HG02588 (cell line): ENCODE data around the gene LSG1.

Source experiments
- ATAC-seq: cut with Tn5 transposase; IDR thresholded peaks from one replicate; pipeline ENCODE4 v1.9.1; 2021; ENCODE audit warnings: mild to moderate bottlenecking, moderate library complexity; ENCODE audit not compliant: unreplicated experiment

Gene LSG1

DNA sequence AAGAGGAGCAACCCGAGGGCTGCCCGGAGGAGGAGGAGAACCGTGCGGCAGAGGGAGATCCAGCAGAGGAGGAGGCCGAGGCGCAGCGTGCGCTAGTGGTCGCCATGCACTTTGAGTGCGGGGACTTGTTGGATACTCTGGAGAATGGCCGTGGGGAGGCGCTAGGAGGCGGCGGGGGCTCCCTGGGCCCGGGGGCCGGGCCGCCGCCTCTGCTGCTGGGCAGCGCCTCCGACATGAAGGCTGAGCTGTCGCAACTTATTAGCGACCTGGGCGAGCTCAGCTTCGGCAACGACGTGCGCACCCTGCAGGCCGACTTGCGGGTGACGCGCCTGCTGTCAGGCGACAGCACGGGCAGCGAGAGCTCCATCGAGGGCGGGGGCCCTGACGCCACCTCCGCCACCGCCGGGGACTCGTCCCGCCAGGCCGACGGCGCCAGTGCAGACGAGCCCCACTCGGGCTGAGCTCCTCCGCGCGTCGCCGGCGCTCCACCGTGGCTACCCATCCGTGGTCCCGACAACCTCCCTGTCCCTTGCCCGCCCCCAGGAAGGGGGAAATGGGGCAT lies 15.7 kb upstream of the LSG1 start:
- ATAC-seq: peak; percentile 27

- peak; percentile 2 for ATAC-seq
These were observed 15.0 kb upstream of the LSG1 start for GRCh38 chr3:194686816-194687637.

DNA sequence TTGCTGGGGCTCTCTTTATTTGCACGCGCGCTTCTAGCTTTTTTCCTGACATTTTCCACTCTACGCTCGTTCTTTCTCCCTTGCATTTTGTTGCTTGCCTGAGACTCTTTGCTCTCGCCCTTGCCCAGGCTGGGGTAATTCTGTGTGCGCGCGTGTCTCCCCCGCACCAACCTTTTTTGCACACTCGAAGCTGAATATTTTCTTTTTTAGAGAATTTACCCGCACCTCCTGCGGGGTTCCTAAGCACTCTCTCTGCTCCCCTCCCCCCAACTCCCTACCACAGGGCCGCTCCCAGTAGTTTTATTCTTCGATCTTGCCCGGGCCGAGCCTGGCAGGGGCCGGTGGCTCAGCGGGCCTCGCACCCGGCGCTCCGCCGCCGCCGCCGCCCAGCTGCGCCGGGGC lies 14.4 kb upstream of the LSG1 start:
- ATAC-seq: no peak

DNA sequence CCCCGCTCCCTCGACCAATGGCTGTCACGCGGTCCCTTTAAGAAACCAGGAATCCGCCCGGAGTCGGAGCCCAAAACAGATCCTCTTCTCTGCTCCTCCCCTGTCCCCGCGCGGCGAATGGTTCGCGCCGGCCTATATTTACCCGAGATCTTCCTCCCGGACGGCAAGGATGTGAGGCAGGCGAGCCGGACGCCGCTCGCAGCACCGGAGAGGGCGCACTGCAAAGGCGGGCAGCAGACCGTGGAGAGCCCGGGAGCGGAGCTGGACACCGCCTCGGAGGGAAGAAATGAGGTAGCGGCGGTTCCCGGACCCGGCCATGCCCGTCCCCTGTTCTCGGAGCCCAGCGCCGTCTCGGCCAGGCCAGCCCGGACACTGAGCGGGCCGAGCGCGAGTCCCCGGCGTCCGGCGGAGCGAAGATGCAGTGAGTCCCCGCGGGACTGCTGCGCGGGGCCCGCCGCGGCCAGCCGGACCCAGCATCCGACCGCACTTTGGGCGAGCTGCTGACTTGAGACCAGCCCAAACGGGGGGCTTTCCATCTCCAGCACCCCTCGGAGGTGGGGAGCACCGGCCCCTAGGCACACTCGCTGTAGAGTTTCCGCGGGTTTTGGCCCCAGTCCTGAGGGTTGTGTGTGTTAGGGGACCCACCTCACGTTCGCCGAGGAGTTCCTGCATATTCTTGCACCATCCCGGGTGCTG lies 13.9 kb upstream of the LSG1 start, which contains the start of gene FAM43A:
TSS of gene FAM43A (plus strand) at position 166 of the 696 bp plus-strand sequence. CDS start 944 bp downstream, outside the sequence.
- peak; percentile 46 for ATAC-seq

- no peak for ATAC-seq
These were observed 13.2 kb upstream of the LSG1 start for GRCh38 chr3:194685065-194685717.

- ATAC-seq: no peak
These were observed 11.4 kb upstream of the LSG1 start for GRCh38 chr3:194683380-194683779.

GRCh38 chr3:194682694-194683310 lies 10.8 kb upstream of the LSG1 start:
- ATAC-seq: peak; percentile 49

- ATAC-seq: no peak
These were observed 10.2 kb upstream of the LSG1 start for GRCh38 chr3:194682189-194682693.

- ATAC-seq: no peak
These were observed 9.1 kb upstream of the LSG1 start for GRCh38 chr3:194680888-194681615.

DNA sequence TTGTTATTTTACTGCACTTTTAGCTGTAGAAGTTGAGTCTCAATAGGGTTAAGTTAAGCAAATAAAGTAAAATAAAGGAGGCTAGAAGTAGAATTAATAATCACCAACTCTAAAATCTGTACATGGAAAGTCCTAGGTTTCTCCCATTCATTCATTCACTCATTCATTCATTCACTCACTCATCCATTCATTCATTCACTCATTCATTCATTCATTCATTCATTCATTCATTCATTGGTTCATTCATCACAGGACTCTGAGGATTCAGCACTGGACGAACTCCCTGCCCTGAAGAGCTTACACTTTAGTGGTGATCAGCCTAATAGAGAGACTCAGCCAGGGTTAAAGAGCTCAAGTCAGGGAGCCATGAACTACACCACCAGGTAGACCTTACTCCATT lies 4.5 kb upstream of the LSG1 start:
- ATAC-seq: no peak

DNA sequence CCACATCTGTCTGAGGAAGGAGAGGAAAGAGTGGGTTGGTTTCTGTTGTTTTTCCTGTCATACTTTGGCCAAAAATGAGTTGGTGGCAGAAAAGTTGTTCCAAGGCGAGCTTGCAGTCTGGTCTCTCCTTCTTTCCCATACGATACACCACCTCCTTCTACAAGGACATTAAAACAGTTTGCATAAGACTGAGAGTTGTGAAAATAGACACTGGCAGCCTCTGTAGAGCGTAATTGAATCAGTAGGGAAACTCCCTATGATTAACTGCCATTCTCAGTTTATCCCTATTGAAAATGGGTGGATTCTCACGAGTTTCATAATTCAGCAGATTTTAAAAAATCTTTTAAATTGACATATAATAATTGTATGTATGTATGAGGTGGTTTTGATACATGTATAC lies 3.7 kb upstream of the LSG1 start:
- no peak for ATAC-seq

DNA sequence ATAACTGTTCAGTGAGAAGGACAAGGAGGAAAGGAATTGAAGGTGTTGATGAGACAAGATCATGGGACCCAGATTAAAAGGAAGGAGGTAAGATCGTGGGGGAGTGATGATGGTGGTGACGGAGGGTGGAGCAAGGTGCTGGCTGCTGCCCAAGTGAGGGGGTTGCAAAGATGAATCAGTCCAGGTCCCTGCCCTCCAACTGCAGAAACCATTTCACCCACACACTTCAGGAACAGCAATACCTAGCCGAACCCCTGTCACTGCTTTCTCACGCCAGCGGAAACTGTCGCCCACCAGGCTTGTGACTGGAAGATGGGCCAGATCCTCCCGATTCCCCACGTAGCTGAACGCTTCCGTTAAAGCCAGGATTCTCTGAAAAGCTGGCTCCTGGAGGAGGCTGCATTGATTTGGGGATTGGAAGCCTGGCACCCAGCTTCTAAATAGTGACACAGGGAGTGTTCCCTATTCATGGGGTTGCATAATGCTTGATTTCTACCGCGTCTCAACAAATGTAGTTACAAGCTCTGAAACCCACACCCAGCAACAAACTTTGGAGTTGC lies 3.2 kb upstream of the LSG1 start:
- ATAC-seq: no peak

DNA sequence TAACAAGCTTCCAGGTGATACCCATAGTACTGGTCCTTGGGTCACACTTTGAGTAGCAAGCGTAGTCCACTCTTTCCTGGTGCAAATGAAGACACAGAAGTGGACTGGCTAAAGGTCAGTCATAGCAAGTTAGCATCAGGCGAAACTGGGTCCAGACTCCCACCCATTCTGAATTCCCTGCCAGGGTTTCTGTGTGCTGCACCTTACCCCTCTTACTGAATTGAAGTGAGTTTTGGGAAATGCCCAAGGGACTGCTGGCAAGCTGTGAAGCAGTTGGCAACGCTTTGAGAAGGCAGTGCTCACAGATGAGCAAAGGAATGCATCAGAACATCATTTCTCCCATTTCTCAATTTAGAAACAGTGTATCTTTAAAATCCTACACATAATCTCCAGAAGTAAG lies 1.8 kb upstream of the LSG1 start:
- no peak for ATAC-seq

DNA sequence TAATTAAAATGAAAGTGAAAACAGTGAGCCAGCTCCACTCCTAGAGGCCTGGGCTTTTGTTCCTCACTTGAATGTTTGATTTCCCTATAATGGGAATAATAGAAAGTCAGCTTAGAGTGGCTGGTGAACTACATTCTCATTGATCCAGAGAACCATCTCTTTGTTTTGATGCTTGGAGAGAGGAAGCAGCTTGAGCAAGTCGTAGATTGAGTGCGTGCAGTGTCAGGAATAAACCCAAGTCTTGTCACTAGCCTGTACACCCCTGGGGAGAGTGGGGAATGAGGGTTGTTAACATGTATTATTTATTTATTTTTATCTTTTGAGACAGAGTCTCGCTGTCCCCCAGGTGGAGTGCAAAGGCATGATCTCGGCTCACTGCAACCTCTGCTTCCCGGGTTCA lies 885 bp upstream of the LSG1 start:
- no peak for ATAC-seq

DNA sequence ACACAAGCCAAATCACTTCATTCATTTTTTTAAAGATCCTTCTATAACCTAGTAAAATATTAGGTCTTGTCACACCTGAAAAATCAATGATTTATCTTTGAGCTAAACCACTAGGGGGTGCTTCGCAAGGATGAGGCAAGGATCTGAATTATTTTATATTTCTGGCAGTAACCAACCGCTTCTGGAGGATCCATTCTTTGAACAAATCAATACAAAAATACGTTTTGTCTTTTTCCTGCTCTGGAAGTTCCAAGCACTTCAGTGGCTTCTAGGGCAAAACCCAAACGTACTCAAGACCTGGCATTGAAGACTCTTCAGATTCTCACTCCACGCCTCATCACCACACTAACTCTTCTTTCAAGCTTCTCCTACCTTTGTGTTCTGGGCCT lies 486 bp downstream of the LSG1 start:
- ATAC-seq: peak; percentile 9

DNA sequence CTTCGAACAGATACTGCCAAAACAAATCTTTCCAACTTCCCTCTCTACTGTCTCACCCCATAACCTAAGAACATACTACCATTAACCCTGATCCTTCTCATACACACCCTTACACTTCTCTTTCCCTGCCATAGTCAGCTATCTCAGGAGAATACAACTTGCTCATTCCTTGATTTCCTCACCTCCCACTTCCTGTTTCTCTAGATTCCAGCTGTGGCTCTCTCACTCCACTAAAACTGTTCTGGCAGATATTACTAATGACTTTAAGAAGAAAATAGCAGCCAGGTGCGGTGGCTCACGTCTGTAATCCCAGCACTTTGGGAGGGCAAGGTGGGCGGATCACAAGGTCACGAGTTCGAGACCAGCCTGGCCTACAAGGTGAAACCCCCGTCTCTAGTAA lies 4.6 kb downstream of the LSG1 start:
- no peak for ATAC-seq

GRCh38 chr3:194664857-194665256 lies 7.1 kb downstream of the LSG1 start:
- no peak for ATAC-seq

DNA sequence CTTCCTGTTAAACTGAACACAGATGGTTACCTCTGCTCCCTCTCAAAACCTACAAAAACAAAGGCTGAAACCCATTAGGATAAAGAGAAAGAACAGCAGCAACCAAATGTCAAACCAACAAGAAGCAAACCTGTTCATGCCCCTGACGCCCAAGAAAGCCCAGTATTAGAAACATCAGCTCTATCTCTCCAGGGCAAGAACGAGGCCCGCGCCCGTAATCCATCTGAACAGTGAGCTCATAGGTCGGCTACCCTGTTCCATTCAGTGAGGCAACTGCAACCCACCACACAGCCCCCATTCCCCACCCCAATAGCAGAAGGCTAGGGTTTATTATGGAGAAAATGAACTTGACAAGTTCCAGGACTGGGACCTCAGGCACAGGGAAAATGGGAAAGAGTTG lies 10.0 kb downstream of the LSG1 start:
- ATAC-seq: no peak

- ATAC-seq: no peak
These were observed 10.6 kb downstream of the LSG1 start for GRCh38 chr3:194661374-194661773.

GRCh38 chr3:194659778-194660177 lies 12.2 kb downstream of the LSG1 start:
- no peak for ATAC-seq
